HG02759 (cell line): Measurements from ENCODE around the gene SLC12A2.

Source experiments
- ATAC-seq: cut with Tn5 transposase; IDR thresholded peaks from one replicate; pipeline ENCODE4 v1.9.1; 2021; ENCODE audit warnings: mild to moderate bottlenecking, moderate library complexity; ENCODE audit not compliant: unreplicated experiment

Gene SLC12A2

GRCh38 chr5:128093368-128093767 is 9.8 kb downstream of the SLC12A2 start:
- no peak for ATAC-seq

GRCh38 chr5:128097224-128097623 is 13.7 kb downstream of the SLC12A2 start:
- no peak for ATAC-seq

- ATAC-seq = no peak
Measured at GRCh38 chr5:128097781-128098180, 14.2 kb downstream of the SLC12A2 start.

- ATAC-seq = no peak
Measured at GRCh38 chr5:128099944-128100343, 16.4 kb downstream of the SLC12A2 start.

GRCh38 chr5:128100860-128101557 is 17.4 kb downstream of the SLC12A2 start:
- ATAC-seq = no peak

GRCh38 chr5:128101676-128102075 is 18.1 kb downstream of the SLC12A2 start:
- ATAC-seq = no peak

- no peak for ATAC-seq
Measured at GRCh38 chr5:128105203-128105602, 21.6 kb downstream of the SLC12A2 start.

GRCh38 chr5:128109138-128109537 is 25.6 kb downstream of the SLC12A2 start:
- ATAC-seq = no peak

GRCh38 chr5:128109766-128110165 is 26.2 kb downstream of the SLC12A2 start:
- no peak for ATAC-seq

- ATAC-seq = no peak
Measured at GRCh38 chr5:128111818-128112448, 28.4 kb downstream of the SLC12A2 start.

- ATAC-seq = no peak
Measured at GRCh38 chr5:128116445-128116844, 32.9 kb downstream of the SLC12A2 start.

GRCh38 chr5:128118214-128118613 is 34.6 kb downstream of the SLC12A2 start:
- ATAC-seq = no peak

- ATAC-seq = no peak
Measured at GRCh38 chr5:128121651-128122050, 38.1 kb downstream of the SLC12A2 start.

GRCh38 chr5:128123936-128124335 is 40.4 kb downstream of the SLC12A2 start:
- no peak for ATAC-seq

GRCh38 chr5:128126241-128126640 is 42.7 kb downstream of the SLC12A2 start:
- ATAC-seq = no peak

- ATAC-seq = no peak
Measured at GRCh38 chr5:128132499-128132898, 48.9 kb downstream of the SLC12A2 start.

- no peak for ATAC-seq
Measured at GRCh38 chr5:128135286-128135685, 51.7 kb downstream of the SLC12A2 start.

GRCh38 chr5:128143911-128144310 is 60.3 kb downstream of the SLC12A2 start:
- no peak for ATAC-seq

- no peak for ATAC-seq
Measured at GRCh38 chr5:128144491-128144890, 60.9 kb downstream of the SLC12A2 start.

- ATAC-seq = no peak
Measured at GRCh38 chr5:128146671-128147070, 63.1 kb downstream of the SLC12A2 start.

- no peak for ATAC-seq
Measured at GRCh38 chr5:128154943-128155342, 71.4 kb downstream of the SLC12A2 start.

- ATAC-seq = no peak
Measured at GRCh38 chr5:128155776-128156175, 72.2 kb downstream of the SLC12A2 start.

- no peak for ATAC-seq
Measured at GRCh38 chr5:128156521-128156920, 73.0 kb downstream of the SLC12A2 start.
